Breast epithelium (tissue), 3 donors: ENCODE results near the gene LITAF.

Experiments
- POLR2A ChIP-seq: fragments of 450-650 bp; IDR thresholded peaks from one replicate; pipeline ENCODE4 v1.6.1; 2016; ENCODE audit warnings: antibody characterized with exemption, mild to moderate bottlenecking, moderate library complexity
- TF ChIP-seq, protein P1 (sequence below), 3 donors: fragments of 450-650 bp; IDR thresholded peaks; one replicate each; pipeline ENCODE4 v1.5.1; 2016 to 2017; ENCODE audit warnings: antibody characterized with exemption in 3 of 3, mild to moderate bottlenecking in 3 of 3, moderate library complexity in 3 of 3

DNA sequence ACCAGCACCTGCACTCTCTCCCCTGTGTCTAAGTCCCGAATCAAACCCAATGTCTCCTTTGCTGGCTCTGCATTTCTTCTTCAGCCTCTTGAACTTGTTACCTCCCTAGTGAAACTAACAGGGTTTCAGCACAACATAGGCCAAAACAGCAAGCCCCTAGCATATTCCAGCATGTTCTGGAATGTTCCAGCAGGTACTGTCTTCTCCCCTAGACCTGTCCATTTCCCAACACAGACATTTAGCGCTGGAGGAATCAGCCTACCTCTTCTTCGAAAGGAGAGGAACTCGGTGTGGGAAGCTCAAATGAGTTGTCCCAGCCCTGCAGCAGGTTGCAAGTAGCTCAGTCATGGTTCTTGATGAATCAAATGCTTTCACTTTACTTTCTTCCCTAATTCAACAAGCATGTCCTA lies 47.1 kb downstream of the LITAF start:
- TF ChIP-seq, protein P1, sequence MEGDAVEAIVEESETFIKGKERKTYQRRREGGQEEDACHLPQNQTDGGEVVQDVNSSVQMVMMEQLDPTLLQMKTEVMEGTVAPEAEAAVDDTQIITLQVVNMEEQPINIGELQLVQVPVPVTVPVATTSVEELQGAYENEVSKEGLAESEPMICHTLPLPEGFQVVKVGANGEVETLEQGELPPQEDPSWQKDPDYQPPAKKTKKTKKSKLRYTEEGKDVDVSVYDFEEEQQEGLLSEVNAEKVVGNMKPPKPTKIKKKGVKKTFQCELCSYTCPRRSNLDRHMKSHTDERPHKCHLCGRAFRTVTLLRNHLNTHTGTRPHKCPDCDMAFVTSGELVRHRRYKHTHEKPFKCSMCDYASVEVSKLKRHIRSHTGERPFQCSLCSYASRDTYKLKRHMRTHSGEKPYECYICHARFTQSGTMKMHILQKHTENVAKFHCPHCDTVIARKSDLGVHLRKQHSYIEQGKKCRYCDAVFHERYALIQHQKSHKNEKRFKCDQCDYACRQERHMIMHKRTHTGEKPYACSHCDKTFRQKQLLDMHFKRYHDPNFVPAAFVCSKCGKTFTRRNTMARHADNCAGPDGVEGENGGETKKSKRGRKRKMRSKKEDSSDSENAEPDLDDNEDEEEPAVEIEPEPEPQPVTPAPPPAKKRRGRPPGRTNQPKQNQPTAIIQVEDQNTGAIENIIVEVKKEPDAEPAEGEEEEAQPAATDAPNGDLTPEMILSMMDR (IDR thresholded peaks at IDR 0.05) = no peak
- TF ChIP-seq POLR2A = peak; percentile 23
